Heart left ventricle (tissue), 13 donors: ENCODE data around the gene SAMD4B.

Experiments
- POLR2A ChIP-seq, 2 donors: fragments of 450-650 bp; IDR thresholded peaks; one replicate each; pipeline ENCODE4 v1.6.1; 2017; ENCODE audit warnings: antibody characterized with exemption in 2 of 2, mild to moderate bottlenecking in 2 of 2, moderate library complexity in 2 of 2
- TF ChIP-seq, protein P1 (sequence below), 12 donors: fragments of 200-600 bp; sonication (generic) in 4 of 12; IDR thresholded peaks; one replicate each; pipeline versions ENCODE4 v1.5.0 to v1.8.0; 2018 to 2022; ENCODE audit warnings: antibody characterized with exemption in 12 of 12, mild to moderate bottlenecking in 5 of 12
- donor health status: ischemic (EF 13 %, LVEDD 7.1; RV severe dilation, severe dysfunction).
- donor health status: DM: no; HTN: yes; CAD: no.
- donor health status: DM: no; HTN: no; CAD: no.
- donor health status: ischemic (EF 25% LVEDD 6.9; RV normal size, moderate dysfunction).
- donor health status: ischemic (EF 25% LVEDD 5.7; RV mildly dilated, moderate dysfunction).
- donor health status: ischemic (EF 35%, LVEDD 5.7; RV mildly dilated, moderate dysfunction).
- donor health status: nonischemic (EF 11% LVEDD 7.7; RV severe dilation, severe dysfunction).
- donor health status: DM: yes; HTN: yes; CAD: no.
- donor health status: PGD.
- donor health status: ischemic (EF 29% LVEDD 5.4; RV normal size, mild dysfunction).
- donor health status: nonischemic (EF 23%, LVEDD 6.1; RV moderate dilation, normal function).

DNA sequence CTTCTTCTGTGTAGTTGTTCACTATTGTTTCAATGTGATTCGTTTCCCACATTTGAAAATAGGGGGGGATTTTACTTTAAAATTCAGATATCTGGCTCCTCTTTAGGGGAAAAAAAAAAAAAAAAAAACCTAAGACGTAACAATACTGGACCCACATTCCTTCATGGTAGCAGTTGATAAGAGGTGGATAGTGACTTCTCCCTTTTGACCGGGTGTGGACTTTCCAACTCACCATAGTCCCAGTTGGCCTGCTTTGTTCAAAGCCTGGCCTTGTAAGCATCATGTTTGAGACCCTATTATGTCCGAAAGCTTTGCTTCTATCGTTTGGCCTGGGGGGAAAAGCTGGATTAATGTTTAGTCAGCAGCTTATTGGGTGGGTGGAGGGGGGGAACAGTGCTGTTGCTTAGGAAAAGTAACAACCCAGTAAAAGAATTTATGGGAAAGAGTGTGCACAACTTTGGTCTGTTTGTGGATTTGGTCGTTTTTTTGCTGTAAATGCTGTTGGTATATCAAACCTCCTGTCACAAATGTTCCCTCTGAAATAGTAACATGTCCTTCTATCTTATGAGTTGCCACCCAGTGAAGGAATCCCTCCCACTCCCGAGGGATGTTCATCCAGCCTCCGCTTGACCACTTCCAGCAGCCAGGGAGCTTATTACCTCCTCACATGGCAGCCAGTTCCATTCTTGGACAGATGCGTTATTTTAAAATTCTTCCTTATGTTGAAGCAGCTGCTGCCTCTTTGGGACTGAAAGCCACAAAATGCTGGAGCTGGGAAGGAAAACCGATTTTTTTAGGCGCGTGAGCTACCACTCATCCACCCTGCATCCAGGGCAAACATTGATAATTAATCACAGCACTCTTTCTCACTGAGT lies 10.4 kb downstream of the SAMD4B start:
- TF ChIP-seq, protein P1, sequence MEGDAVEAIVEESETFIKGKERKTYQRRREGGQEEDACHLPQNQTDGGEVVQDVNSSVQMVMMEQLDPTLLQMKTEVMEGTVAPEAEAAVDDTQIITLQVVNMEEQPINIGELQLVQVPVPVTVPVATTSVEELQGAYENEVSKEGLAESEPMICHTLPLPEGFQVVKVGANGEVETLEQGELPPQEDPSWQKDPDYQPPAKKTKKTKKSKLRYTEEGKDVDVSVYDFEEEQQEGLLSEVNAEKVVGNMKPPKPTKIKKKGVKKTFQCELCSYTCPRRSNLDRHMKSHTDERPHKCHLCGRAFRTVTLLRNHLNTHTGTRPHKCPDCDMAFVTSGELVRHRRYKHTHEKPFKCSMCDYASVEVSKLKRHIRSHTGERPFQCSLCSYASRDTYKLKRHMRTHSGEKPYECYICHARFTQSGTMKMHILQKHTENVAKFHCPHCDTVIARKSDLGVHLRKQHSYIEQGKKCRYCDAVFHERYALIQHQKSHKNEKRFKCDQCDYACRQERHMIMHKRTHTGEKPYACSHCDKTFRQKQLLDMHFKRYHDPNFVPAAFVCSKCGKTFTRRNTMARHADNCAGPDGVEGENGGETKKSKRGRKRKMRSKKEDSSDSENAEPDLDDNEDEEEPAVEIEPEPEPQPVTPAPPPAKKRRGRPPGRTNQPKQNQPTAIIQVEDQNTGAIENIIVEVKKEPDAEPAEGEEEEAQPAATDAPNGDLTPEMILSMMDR (IDR thresholded peaks at IDR 0.05), result no peak
- no peak for TF ChIP-seq POLR2A (IDR thresholded peaks at IDR 0.05)
